Posterior vena cava (tissue), 2 donors: ENCODE results near the gene F11R. TPM values are rescaled to one million over a fixed set of nuclear protein-coding genes. Genes with fewer than 3 reads are reported as not detected.
"Not testable (repeated sequence)": the region's sequence is repeated elsewhere in the genome, so short reads cannot be mapped to it uniquely, and the experiment has no call there.

Experiments used
- DNase-seq: peaks from one replicate; pipeline ENCODE4 v3.0.0-alpha.2; 2020; ENCODE audit warnings: low spot score
- intact Hi-C, 2 donors: fragments of 100-400 bp; cut with DNase I; formaldehyde crosslinking; loops; one replicate each; pipeline versions ENCODE4 v1.14.1 to v1.14.2; 2022 to 2023
- total RNA-seq, 2 donors: library from RNA; stranded (reverse); fragmentation: NEBNext Ultra II Directional; extraction: Animal tissue kit (Norgen Biotek cat#: 25700); gene quantifications; one replicate each; pipeline ENCODE4 v1.2.1, GENCODE V29; 2021
- donor health status: DM: yes; HTN: yes; CAD: no.
- donor health status: DM: yes; HTN: yes; CAD: no.

Gene F11R
- total RNA-seq, 2 donors from 2014 or later: 16.0 to 17.3 TPM

- DNase-seq: not testable (repeated sequence)
Observed at GRCh38 chr1:160949216-160949880, 71.6 kb downstream of the F11R start.

DNA sequence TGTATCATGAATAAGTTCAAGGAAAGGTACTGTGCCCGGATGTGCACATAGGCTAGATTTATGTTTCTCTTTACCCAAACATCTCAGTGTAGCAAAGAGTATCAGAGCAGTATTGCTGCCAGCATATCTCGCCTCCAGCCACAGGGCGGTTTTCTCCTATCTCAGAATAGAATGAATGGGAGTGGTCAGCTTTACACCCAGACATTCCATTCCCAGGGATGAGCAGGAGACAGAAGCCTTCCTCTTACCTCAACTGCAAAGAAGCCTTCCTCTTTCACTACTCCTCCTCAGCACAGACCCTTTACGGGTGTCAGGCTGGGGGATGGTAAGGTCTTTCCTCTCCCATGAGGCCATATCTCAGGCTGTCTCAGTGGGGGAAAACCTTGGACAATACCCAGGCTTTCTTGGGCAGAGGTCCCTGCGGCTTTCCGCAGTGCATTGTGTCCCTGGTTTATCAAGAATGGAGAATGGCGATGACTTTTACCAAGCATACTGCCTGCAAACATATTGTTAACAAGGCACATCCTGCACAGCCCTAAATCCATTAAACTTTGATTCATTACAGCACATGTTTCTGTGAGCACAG is 73.7 kb downstream of the F11R start:
- intact Hi-C loops, DNase-seq: not testable (repeated sequence)

More at GRCh38 chr1:160949216-160949880, 71.6 kb downstream of the F11R start:
- intact Hi-C loops: not testable (repeated sequence)

DNA sequence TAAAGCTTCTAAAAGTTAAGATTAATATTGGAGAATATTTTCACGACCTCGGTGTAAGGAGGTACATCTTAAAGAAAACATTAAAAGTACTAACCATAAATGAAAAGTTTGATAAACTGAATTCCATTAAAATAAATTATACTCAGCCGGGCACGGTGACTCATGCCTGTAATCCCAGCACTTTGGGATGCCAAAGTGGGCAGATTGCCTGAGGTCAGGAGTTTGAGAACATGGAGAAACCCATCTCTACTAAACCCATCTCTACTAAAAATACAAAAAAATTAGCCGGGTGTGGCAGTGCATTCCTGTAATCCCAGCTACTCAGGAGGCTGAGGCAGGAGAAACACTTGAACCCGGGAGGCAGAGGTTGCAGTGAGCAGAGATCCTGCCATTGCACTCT is 75.1 kb downstream of the F11R start:
- DNase-seq, intact Hi-C loops: not testable (repeated sequence)

Other genes starting within 250 kb of the F11R start
- under 1 TPM; 0.32 to 0.52 TPM for gene LY9, start 225.0 kb downstream of the F11R start, total RNA-seq
- gene CD244, start 158.3 kb downstream of the F11R start, total RNA-seq: under 1 TPM; 0.48 to 0.65 TPM
- gene ITLN1, start 136.0 kb downstream of the F11R start, total RNA-seq: under 1 TPM; 0.29 to 0.60 TPM
- gene ITLN2, start 66.3 kb downstream of the F11R start, total RNA-seq: not detected
- 10 to 100 TPM in 1 of 2 donors, 1 to 10 TPM in 1; 4.5 to 12.5 TPM for gene TSTD1, start 17.8 kb upstream of the F11R start, total RNA-seq
- gene USF1, start 24.8 kb upstream of the F11R start, total RNA-seq: 10 to 100 TPM; 33.5 to 40.0 TPM
- gene ARHGAP30, start 48.7 kb upstream of the F11R start, total RNA-seq: 10 to 100 TPM; 10.5 to 15.2 TPM
- gene NECTIN4, start 68.4 kb upstream of the F11R start, total RNA-seq: under 1 TPM in 1 of 2 donors, not detected in 1; 0.19 TPM
- 1 to 10 TPM; 2.4 to 4.2 TPM for gene KLHDC9, start 77.2 kb upstream of the F11R start, total RNA-seq
- gene PFDN2, start 96.9 kb upstream of the F11R start, total RNA-seq: 10 to 100 TPM; 35.8 to 43.6 TPM
- 10 to 100 TPM; 23.7 to 29.6 TPM for gene NIT1, start 97.0 kb upstream of the F11R start, total RNA-seq
- 10 to 100 TPM; 32.1 to 35.8 TPM for gene DEDD, start 111.5 kb upstream of the F11R start, total RNA-seq
- gene UFC1, start 132.8 kb upstream of the F11R start, total RNA-seq: 10 to 100 TPM; 54.8 to 63.0 TPM
- 10 to 100 TPM; 12.9 to 20.8 TPM for gene USP21, start 138.3 kb upstream of the F11R start, total RNA-seq
- 10 to 100 TPM; 15.0 to 16.8 TPM for gene PPOX, start 145.3 kb upstream of the F11R start, total RNA-seq
- gene B4GALT3, start 156.4 kb upstream of the F11R start, total RNA-seq: 10 to 100 TPM; 12.7 to 17.3 TPM
- 100 to 1,000 TPM in 1 of 2 donors, 10 to 100 TPM in 1; 28.0 to 125 TPM for gene ADAMTS4, start 177.9 kb upstream of the F11R start, total RNA-seq
- gene NDUFS2, start 181.2 kb upstream of the F11R start, total RNA-seq: 10 to 100 TPM; 54.3 to 57.9 TPM
- gene FCER1G, start 194.1 kb upstream of the F11R start, total RNA-seq: 100 to 1,000 TPM in 1 of 2 donors, 10 to 100 TPM in 1; 40.4 to 101 TPM
- not detected for gene APOA2, start 202.5 kb upstream of the F11R start, total RNA-seq
- gene TOMM40L, start 204.9 kb upstream of the F11R start, total RNA-seq: 10 to 100 TPM; 13.4 to 15.0 TPM
- gene NR1I3, start 217.1 kb upstream of the F11R start, total RNA-seq: not detected
- gene PCP4L1, start 237.6 kb upstream of the F11R start, total RNA-seq: 1 to 10 TPM; 3.0 to 4.6 TPM